NCI-H526 treated with DMSO at 0.1 percent for 48 hours (cell line): ENCODE data around the gene SMOC2.

Experiments used
- DNase-seq: peaks from one replicate; lab custom pipeline; 2025; lab: John Stamatoyannopoulos, UW

The SMOC2 gene

DNA sequence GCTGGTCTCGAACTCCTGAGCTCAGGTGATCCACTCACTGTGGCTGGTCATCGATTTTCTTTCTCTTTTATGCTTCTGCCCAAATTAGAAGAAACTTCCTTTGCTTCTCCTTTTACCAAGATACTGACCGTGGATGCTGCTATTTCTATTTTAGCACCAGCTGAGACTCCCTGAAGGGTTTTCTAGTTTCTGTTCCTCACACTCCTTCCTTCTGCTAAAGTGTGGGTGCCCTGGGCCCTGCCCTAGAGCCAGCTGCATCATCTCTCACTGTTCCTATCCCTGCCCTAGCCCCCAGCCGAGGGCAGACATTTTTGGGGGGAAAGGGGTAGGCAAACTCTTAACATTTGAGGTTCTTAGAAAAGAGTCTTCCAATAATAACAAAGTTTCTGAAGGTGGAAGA, 6.3 kb downstream of the SMOC2 start:
- DNase-seq: no peak

DNA sequence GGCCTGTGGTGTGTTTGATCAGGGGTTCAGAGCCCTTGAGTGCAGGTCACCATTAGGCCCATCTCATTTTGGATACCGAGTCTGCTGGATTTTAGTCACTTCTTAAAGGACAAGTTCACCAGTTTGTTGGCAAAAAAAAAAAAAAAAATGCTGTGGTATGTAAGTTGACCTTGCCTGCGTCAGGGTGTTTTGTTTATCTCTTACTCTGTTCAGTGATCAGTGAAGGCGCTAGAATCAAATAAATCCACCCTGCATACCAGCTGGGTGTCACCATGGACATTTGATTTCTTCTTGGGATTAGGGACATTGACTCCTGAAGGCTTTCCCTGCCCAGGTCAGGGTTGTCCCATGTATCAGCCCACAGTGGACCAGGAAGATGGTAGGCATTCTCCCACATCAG, 6.7 kb downstream of the SMOC2 start:
- no peak for DNase-seq

DNA sequence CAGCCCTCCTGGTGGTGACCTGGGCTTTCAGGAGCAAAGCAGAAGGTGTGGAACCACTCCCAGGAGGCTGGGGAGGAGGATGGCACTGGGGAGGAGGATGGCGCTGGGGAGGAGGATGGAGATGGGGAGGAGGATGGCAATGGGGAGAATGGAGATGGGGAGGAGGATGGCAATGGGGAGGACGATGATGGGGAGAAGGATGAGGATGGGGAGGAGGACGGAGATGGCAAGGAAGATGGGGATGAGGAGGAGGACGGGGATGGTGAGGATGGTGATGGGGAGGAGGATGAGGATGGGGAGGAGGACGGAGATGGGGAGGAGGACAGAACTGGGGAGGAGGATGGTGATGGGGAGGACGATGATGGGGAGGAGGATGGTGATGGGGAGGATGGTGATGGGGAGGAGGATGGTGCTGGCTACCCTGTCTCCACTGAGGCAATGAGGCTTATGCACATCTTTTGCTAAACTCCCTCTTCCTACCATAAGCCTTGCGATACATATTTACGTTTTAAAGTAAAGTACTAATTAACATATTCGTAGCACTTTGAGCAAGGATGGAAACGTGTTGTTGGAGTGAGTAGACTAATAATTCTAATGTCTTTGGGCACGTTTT, 7.4 kb downstream of the SMOC2 start:
- no peak for DNase-seq

DNA sequence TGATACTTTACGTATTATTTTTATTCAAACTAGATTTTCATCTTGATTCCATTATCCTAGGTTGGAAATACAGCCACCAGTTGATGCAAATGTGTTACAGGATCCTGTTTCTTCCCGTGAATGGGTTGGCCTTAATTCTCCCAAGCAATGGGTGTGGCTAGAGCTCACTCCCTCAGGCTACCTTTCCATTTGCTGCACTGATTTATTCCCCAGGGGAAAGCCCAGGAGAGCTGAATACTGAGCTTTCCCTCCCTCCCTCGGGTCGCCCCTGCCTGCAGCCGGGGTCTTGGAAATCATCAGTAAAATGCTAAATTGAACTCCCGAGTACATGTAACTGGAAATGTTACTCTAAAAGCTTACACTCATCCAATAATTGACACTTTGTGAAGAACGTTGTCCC, 9.9 kb downstream of the SMOC2 start:
- peak; percentile 55 for DNase-seq

DNA sequence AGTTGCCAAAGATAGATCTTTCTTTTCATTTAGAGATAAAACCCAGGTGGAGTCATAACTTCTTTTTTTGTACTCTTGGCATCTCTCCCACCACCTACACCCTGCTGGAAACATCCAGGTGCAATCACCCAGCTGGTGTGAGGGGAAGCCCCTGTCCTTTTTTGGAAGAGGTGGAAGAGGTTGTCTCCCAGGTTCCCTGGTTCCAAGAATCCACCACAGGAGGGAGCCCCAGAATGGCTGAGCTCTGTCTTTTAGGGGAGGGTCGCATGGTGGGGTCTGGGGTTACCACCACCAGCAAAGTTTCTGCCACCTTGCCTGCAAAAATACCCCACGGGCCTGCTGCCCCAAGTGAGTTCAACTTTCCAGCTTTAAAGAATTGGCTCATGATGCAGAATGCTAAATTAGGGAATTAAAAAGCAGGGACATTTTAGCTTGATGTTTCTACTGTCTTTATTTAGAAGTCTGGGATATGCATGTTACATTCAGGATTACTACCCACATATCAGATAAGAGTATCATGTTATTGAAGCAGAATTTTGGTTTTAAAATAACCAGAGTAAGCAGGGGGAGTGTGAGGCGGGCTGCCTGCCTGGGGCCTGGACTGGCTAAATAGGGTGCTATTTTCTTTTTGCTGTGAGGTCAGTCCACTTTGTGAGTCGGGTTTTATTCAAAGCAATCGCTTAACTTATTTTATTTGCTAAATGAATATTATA, 11.0 kb downstream of the SMOC2 start:
- no peak for DNase-seq

DNA sequence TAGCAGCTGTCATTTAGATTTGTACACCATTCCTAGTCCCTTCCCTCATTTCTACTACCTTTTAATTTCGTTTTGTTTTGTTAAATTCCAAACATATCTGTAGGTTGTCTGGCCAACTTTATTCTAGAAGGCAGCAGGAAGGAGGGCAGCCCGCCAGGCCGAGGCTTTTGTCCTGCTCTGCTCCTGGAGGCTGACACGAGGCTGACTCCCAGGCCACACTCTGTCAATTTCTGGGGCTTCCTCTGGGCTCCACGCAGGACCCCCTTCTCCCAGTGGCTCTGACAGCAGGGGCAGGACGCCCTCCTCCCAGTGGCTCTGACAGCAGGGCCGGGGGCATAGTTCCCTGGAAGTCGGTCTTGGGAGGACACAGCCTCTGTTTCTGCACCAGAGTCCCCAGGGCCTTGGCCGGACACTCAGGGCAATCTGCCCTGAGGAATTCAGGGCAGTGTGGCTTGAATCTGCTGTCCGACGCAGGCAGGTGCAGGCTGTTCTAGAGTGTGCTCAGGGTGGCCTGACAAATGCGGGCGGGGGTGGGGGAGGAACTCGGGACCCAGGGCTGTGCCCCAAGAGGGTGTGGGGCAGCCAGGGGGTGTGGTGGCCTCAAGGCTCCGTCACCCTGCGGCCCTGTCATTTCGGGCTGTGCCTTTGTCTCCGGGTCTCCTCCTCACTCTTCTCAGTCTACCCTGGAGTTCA, 11.8 kb downstream of the SMOC2 start:
- no peak for DNase-seq

DNA sequence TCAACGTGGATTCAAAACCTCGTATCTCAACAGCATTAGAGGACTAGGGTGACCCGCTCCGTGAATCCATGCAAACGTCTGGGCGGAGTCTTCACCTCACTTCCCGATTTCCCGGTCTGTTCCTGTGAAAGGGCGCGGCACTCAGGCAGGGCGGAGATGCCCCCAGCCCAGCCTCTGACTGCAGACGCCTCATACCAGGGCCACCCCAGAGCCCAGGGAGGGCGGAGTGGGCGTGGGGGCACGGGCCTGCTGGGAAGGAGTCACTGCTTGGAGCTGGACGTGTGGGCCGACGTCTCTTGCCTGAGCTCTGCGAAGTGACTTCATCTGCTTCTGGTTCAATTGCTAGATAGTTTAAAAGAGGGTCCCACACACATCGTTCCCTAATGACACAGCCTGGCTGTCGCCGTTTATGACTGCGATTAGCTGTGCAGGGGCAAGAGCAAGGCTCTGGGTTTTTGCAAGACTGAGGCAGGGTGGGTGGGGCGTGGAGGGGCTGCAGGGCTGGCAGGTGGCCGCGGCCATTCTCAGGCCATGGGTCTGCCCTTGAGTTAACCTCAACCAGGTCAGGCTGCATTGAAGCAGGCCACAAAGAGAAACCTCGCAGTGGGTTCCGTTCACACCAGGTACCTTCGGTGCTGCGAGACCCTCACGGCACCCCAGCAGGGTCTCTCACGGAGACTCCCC, 15.0 kb downstream of the SMOC2 start:
- DNase-seq: no peak

DNA sequence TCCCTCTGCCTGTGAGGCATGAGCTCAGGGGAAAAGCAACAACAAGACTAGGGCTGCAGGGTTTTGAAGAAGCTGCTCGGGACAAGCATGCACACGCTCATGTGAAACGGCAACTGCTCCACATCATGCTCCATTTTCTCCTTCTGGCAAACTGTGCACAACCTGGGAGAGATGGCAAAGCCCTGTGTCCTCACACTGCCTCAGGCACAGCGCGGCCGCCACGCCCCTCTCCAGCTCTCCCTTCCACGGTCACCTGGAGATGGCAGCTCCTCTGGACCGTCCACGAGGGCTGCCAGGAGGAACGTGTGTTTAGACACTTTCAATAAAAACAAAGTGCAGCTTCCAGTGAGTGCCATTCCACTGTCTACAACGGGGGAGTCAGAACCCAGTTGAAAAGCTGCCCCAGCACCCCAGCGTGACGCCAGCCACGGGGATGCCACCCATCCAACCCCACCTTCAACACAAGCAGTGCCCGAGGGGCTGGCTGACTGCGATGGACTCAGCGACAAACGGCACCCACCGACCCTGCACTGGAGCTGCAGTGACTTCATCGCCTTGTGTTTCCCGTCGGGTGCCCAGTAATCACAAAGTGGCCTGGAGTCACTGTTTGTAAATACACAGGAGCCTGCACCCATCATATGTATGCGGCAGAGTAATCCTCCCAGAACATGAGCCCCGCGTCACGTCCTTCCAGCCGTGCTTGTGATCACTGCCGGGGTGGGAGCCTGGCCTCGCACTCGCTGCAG, 16.1 kb downstream of the SMOC2 start:
- no peak for DNase-seq

DNA sequence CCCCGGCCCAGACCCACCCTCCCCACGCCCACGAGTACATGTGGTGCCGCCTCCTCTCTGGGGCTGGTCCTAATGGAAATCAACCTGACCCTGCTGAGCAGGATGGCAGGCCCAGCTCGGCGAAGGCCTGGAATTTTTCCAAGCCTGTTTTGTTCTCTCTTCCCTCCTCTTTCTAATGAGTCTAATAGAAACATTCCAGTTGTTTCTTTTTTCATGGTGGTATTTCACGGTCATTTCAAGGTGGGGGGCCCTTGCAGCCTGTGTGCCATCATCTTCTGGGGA, 16.6 kb downstream of the SMOC2 start:
- DNase-seq: no peak

DNA sequence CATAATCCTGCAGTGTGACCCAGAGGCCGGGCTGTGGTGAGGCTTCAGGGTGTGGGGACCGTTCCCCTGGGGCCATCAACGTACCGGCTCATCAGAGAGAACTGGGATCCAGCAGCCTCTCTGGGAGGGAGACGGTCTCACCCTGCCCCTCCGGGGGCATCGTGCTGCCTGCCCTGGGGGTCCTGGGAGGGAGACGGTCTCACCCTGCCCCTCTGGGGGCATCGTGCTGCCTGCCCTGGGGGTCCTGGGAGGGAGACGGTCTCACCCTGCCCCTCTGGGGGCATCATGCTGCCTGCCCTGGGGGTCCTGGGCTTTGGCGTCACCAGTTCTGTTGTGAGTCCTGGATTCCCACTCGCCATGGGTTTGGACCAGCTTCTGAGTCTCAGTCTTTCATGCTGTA, 17.1 kb downstream of the SMOC2 start:
- no peak for DNase-seq

DNA sequence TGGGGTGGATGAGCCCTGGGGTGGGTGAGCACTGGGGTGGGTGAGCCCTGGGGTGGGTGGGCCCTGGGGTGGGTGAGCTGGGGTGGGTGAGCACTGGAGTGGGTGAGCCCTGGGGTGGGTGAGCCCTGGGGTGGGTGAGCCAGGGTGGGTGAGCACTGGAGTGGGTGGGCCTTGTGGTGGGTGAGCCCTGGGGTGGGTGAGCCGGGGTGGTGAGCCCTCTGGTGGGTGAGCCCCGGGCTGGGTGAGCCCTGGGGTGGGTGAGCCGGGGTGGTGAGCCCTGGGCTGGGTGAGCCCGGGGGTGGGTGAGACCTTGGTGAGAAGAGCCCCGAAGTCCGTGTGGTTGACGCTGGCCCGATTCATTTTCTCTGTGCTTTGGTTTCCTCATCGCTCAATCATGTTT, 18.6 kb downstream of the SMOC2 start:
- DNase-seq: no peak

DNA sequence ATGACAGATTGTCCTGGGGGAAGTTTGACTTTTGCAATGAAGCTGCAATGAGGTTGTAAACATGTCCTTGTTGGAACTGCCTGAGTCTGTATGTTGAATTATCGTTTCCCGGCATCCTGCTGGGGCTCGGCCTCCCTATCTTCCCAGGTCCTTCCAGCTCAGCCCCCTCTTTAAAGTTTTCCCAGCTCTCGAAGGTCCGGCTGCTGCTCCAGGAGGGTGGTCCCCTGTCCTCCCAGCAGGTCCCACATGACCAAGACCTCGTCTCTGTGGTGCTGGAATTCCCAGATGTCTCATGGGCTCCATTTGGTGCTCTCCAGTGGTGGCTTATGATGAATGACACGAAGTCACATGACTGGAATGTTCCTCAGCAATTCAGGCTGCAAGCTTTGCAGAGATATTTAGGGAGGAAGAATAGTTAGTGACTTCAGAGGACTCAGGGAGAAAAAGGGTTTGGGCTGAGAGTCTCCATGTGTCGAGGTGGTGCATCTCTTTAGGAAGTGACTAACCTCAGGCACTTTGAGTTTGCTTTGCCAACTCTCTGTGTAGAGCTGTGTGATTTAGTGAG, 21.4 kb downstream of the SMOC2 start:
- no peak for DNase-seq

DNA sequence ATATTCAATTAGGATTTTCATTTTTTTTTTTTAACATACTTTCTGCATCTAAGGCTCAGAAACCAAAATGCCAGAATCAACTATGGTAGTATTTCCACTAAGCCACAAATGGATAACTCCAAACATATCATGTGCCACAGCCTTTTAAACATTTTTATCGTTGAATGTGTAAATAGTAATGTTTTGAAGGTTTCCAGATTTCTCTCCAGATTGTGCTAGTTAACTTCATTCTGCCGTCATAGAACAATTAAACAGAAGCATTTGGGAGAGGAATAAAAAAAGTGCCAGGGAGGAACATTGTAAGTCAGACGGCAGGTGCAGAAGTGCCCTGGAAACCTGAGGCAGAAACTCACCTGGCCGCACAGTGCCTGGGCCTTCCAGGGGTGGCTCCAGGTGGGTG, 23.6 kb downstream of the SMOC2 start:
- no peak for DNase-seq

DNA sequence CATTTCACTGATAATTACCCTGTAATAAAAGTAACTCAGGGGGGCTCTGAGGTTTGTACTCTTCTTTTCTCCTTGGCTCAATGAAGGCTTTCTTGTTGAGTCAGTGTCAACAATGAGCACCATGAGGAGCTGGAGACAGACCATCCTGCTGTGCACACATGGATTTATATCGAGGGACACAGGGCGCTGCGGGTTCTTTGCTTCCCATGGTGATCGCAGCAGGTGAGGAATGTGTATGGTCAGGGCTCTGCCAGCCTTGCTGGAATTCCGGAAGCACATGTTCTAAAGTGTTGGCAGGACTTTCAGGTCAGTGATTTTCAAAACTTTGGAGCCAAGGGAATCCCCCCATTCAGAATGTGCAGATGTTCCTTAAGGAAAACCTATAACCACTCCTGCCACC, 27.1 kb downstream of the SMOC2 start:
- DNase-seq: no peak

DNA sequence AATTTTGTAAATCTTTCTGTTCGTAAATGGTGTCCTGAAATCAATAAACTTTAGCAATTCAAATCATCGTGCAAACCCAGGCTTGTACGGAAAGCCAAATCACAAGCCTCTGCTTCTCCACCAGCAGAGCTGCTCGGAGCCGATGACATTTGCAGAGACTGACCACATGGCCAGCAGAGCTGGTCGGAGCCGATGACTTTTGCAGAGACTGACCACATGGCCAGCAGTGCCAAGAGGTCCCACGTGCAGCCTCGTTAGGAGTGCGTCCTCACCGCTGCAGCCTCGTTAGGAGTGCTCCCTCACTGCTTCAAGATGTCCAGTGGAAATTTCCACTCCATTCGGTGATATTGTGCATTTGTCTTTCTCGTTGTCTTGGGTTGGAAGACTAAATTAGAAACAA, 28.5 kb downstream of the SMOC2 start:
- DNase-seq: no peak

DNA sequence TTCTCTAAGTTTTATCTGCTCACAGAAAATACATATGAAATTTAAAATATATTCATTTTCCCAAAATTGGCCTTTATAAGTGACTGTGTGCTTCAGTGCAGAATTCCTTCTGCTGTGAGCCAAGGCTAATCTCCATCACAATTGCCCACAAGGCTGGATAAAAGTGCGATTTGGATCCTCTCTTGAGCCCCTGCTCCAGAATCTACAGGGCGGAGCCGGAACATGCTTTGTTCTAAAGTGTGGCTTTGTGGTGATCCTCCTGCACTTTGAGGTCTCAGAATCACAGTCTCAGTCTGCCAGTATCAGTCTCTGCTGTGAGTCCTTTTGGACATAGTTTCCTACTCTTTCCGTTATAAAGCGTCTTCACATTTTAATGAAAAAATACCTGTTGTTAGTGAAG, 28.9 kb downstream of the SMOC2 start:
- DNase-seq: no peak

DNA sequence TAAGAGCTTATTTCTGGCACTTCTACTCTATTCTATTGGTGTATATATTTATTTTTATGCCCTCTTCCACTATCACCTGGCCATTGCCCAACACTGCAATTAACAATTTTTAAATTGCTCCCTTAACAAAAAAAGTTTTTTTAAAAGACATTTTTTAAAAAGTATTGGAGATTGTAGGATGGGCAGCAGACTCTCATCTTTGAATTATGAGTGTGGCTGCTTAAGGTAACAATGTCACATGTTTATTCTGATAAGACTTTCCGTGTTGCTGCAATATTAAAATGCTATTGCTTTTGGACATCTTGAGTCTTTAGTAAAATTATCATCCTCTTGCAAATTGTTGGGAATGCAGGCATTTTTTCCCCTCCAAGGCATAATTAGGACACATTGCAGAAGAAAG, 31.4 kb downstream of the SMOC2 start:
- no peak for DNase-seq

DNA sequence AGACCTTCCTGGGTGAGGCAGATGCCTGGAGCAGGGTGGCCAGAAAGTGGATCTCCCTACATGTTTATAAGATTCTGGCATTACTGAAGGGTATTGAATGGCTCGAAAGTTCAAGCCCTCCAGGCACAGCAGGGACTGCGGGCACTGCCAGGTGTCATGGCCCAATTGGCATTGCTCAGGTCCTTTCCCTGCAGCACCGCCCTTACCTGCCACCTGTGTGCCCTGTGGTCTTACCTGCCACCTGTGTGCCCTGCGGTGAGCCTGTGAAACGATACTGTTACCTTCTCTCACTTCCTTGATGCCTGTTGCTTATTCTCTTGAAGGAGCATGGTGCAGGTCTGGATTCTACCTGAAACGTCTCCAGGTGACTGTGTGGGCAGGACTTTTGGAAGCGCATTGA, 32.2 kb downstream of the SMOC2 start:
- no peak for DNase-seq

DNA sequence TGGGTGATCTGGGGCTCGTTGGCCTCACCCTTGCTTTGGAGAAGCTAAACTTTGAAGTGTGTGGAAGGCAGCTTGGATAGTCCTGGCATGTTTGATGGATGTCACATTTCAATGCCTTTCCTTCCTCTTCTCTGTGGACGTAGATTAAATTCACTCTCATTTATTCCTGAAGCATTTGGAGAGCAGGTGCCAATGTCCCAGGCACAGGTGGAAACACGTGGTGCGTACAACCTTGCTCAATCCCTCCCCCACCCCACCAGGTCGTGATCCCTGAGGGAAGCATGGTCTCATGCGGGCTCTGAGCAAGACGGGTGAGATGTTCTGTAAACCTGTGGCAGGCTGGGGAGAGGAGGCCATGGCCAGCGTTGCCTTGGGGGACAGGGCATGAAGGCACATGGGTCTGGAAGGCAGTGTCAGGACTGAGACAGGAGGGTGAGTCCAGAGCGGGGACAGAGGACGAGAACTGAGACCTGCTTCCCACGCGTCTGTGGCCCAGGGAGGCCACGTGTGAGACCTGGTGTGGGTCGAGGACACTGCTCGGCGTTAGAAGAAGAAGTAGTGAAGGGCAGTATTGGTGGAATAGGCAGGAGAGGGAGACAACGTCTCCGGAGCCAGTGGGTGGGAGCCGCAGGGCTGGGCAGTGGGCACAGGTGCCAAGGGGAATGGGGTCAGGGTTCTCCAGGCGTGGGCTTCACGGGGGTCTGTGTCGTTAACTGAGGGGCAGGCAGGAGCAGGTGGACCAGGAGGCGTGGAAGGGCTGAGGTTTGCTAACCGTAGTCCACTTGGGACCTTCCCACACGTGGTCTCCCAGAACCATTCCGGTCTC, 34.4 kb downstream of the SMOC2 start:
- DNase-seq: no peak

DNA sequence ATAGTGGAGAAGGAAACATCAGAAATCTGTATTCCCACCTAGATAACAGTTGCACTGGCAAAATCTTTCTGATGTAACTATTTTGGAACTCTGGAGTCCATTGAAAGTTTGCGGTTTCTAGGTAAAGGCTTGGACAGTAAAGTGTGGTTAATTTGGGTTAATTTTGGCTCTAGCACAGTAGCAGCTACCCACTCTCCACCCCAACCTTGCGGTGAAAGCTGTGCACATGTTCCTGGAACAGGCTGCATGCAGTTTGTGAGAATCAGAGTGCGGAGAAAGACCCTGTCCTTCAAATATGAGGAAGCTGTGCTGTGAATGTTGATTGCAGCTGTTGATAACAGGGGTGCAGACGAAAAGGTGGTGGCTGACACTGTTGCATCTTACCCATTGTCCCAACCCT, 38.4 kb downstream of the SMOC2 start:
- DNase-seq: no peak

DNA sequence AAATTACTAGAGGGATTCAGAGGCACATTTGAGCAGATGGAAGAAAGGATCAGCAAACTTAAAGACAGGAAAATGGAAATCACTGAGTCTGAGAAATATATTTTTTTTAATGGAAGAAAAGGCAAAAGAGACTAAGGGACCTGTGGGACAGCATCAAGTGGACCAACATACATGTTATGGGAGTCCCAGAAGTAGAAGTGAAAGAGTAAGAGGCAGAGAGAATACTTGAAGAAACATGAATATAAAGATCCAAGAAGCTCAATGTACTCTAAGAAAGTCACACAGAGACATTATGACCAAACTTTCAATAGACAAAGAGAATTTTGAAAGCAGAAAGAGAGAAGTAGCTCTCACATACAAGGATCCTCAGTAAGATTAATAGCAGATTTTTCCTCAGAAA, 39.5 kb downstream of the SMOC2 start:
- DNase-seq: no peak
